Fibroblast of gingiva (primary cell): Measurements from ENCODE around the gene LGR5.
A peak's percentile ranks its signal among the peaks of the same experiment; 100 is the strongest.
"Not testable (repeated sequence)": the region's sequence is repeated elsewhere in the genome, so short reads cannot be mapped to it uniquely, and the experiment has no call there.

Experiments used
- DNase-seq: peaks from one replicate; pipeline ENCODE4 v3.0.0-alpha.2; 2011; ENCODE audit warnings: low read depth

The LGR5 gene

GRCh38 chr12:71551529-71551928 is 111.9 kb downstream of the LGR5 start:
- peak; percentile 42 for DNase-seq

GRCh38 chr12:71552728-71553501 is 113.3 kb downstream of the LGR5 start:
- no peak for DNase-seq

GRCh38 chr12:71555191-71555590 is 115.6 kb downstream of the LGR5 start:
- no peak for DNase-seq

- DNase-seq = not testable (repeated sequence)
Observed at GRCh38 chr12:71555789-71556188, 116.2 kb downstream of the LGR5 start.

- no peak for DNase-seq
Observed at GRCh38 chr12:71556448-71556847, 116.8 kb downstream of the LGR5 start.

GRCh38 chr12:71556875-71557274 is 117.3 kb downstream of the LGR5 start:
- peak; percentile 77 for DNase-seq

- DNase-seq = no peak
Observed at GRCh38 chr12:71558445-71558844, 118.8 kb downstream of the LGR5 start.

- DNase-seq = no peak
Observed at GRCh38 chr12:71562676-71563595, 123.3 kb downstream of the LGR5 start.

- DNase-seq = no peak
Observed at GRCh38 chr12:71565535-71565934, 125.9 kb downstream of the LGR5 start.

- DNase-seq = no peak
Observed at GRCh38 chr12:71566655-71567054, 127.1 kb downstream of the LGR5 start.

GRCh38 chr12:71567537-71567936 is 127.9 kb downstream of the LGR5 start:
- no peak for DNase-seq

GRCh38 chr12:71569885-71570284 is 130.3 kb downstream of the LGR5 start:
- not testable (repeated sequence) for DNase-seq

GRCh38 chr12:71576496-71576895 is 136.9 kb downstream of the LGR5 start:
- no peak for DNase-seq

- DNase-seq = no peak
Observed at GRCh38 chr12:71578694-71579258, 139.2 kb downstream of the LGR5 start.

GRCh38 chr12:71581206-71581605 is 141.6 kb downstream of the LGR5 start:
- DNase-seq = no peak

GRCh38 chr12:71582925-71583324 is 143.3 kb downstream of the LGR5 start:
- no peak for DNase-seq

- no peak for DNase-seq
Observed at GRCh38 chr12:71584356-71584755, 144.8 kb downstream of the LGR5 start.

GRCh38 chr12:71585218-71585617 is 145.6 kb downstream of the LGR5 start:
- no peak for DNase-seq

- no peak for DNase-seq
Observed at GRCh38 chr12:71587012-71587411, 147.4 kb downstream of the LGR5 start.

- DNase-seq = peak; percentile 45
Observed at GRCh38 chr12:71589478-71589881, 149.9 kb downstream of the LGR5 start.

- no peak for DNase-seq
Observed at GRCh38 chr12:71591601-71592000, 152.0 kb downstream of the LGR5 start.

- DNase-seq = no peak
Observed at GRCh38 chr12:71592841-71593240, 153.2 kb downstream of the LGR5 start.
